Measurements from ENCODE around the gene CRTC2.
"Not testable (repeated sequence)": the region's sequence is repeated elsewhere in the genome, so short reads cannot be mapped to it uniquely, and the experiment has no call there.

The CRTC2 gene

DNA sequence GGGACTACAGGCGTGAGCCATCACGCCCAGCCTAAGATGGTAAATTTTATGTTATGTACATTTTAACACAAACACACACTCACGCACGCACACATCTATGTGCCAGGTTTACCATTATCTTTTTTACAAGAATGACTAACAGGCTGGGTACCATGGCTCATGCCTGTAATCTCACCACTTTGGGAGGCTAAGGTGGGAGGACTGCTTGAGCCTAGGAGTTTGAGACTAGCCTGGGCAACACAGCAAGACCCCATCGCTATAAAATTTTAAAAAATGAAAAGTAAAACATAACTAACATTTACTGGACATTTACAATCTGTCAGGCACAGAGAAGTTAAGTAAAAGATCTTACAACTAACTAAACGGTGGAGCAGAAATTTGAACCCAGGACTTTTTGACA is 50.3 kb downstream of the CRTC2 start:
- TF ChIP-seq, protein P1, sequence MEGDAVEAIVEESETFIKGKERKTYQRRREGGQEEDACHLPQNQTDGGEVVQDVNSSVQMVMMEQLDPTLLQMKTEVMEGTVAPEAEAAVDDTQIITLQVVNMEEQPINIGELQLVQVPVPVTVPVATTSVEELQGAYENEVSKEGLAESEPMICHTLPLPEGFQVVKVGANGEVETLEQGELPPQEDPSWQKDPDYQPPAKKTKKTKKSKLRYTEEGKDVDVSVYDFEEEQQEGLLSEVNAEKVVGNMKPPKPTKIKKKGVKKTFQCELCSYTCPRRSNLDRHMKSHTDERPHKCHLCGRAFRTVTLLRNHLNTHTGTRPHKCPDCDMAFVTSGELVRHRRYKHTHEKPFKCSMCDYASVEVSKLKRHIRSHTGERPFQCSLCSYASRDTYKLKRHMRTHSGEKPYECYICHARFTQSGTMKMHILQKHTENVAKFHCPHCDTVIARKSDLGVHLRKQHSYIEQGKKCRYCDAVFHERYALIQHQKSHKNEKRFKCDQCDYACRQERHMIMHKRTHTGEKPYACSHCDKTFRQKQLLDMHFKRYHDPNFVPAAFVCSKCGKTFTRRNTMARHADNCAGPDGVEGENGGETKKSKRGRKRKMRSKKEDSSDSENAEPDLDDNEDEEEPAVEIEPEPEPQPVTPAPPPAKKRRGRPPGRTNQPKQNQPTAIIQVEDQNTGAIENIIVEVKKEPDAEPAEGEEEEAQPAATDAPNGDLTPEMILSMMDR (IDR thresholded peaks at IDR 0.05; ENCODE audit: extremely low read depth, missing control alignments) = no peak

DNA sequence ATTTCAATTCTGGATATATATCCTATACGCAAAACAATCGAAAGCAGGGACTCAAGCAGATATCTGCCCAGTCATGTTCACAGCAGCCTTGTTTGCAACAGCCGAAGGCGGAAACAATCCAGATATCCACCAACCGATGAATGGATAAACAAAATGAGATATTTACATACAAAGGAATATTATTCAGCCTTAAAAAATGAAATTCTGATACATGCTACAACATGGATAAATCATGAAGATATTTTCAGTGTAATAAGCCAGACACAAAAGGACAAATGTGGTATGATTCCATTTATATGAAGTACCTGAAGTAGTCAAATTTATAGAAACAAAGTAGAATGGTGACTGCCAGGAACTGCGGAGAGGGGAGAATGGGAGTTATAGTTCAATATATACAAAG is 51.3 kb downstream of the CRTC2 start:
- no peak for DNase-seq (ENCODE audit: low spot score)
- TF ChIP-seq, protein P1 (IDR thresholded peaks at IDR 0.05; ENCODE audit: extremely low read depth, missing control alignments) = no peak

More for the DNA sequence above, 50.3 kb downstream of the CRTC2 start:
- no peak for DNase-seq (ENCODE audit: low spot score)

DNA sequence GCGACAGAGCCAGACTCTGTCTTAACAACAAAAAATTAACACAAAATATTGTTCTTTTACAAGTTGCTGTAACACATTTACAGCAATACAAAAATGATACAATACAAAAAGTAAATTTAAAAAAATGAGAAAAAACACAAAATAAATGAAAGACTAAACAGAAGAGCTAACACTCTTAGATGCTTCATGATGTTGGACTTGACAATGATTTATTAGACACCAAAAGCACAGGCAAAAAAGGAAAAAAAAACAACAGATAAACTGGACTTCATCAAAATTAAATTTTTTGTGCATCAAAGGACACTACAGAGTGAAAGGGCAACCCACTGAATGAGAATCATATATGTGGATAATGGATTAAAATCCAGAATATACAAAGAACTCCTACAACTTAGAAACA is 52.0 kb downstream of the CRTC2 start:
- TF ChIP-seq, protein P1 (IDR thresholded peaks at IDR 0.05; ENCODE audit: extremely low read depth, missing control alignments) = no peak

DNA sequence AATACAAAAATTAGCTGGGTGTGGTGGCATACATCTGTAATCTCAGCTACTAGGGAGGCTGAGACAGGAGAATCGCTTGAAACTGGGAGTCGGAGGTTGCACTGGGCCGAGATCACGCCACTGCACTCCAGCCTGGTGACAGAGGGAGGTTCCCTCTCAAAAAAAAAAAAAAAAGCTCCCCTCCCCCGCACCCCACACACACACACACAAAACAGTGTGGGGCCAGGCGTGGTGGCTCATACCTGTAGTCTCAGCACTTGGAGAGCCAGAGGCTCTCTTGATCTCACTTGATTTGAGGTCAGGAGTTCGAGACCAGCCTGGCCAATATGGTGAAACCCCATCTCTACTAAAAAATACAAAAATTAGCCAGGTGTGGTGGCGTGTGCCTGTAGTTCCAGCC is 52.5 kb downstream of the CRTC2 start:
- not testable (repeated sequence) for DNase-seq (ENCODE audit: low spot score)

More for the DNA sequence above, 52.0 kb downstream of the CRTC2 start:
- DNase-seq (ENCODE audit: low spot score) = no peak

DNA sequence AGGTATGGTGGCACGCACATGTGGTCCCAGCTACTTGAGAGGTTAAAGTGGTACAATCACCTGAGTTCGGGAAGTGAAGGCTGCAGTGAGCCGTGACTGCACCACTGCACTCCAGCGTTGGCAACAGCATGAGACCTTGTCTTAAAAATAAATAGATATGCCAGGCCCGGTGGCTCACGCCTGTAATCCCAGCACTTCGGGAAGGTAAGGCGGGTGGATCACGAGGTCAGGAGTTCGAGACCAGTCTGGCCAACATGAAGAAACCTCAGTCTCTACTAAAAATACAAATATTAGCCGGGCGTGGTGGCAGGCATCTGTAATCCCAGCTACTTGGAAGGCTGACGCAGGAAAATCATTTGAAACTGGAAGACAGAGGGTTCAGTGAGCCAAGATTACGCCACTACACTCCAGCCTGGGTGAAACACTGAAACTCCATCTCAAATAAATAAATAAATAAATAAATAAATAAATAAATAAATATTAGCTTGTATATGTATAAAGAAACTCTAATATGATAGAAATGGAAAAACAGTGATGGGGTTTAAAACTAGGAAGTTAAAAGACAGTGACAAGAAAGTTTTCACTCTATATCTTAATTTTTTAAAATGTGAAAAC is 54.5 kb downstream of the CRTC2 start:
- TF ChIP-seq, protein P1 (IDR thresholded peaks at IDR 0.05; ENCODE audit: extremely low read depth, missing control alignments) = no peak
- DNase-seq (ENCODE audit: low spot score) = no peak

DNA sequence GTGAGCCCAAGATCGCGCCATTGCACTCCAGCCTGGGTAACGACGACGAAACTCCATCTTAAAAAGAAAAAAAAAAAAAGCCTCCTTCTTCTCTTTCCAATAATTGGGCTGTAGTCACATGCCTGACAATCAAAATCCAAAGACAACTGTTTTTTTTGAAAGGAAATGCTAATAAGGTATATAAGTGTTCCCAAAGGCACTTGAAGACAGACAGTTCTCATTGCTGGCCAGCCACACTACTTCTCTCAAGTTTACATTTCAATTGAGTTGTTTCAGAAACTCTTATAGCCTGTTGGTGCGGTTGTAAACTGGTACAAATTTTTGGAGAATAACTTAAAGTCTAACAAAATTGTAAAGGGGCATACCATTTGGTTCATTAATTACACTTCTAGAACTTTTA is 58.9 kb downstream of the CRTC2 start:
- TF ChIP-seq, protein P1 (IDR thresholded peaks at IDR 0.05; ENCODE audit: extremely low read depth, missing control alignments) = no peak
- no peak for DNase-seq (ENCODE audit: low spot score)
